MM.1S (cell line): ENCODE results near the gene CLRN2.

Experiments used
- CTCF ChIP-seq: fragments of 300-600 bp; sonication (generic); IDR thresholded peaks from 2 replicates; pipeline ENCODE4 v1.5.1; 2016; ENCODE audit warnings: antibody characterized with exemption, low read length, mixed read lengths
- EZH2 ChIP-seq: fragments of 300-600 bp; sonication (generic); optimal IDR thresholded peaks from 2 replicates; pipeline ENCODE3; 2017; ENCODE audit warnings: low read depth, mild to moderate bottlenecking, antibody characterized with exemption, low read length, mixed read lengths
- EZH2phosphoT487 ChIP-seq: fragments of 300-600 bp; sonication (generic); IDR thresholded peaks from 2 replicates; pipeline ENCODE4 v1.6.1; 2018; ENCODE audit warnings: antibody characterized with exemption, low read length

DNA sequence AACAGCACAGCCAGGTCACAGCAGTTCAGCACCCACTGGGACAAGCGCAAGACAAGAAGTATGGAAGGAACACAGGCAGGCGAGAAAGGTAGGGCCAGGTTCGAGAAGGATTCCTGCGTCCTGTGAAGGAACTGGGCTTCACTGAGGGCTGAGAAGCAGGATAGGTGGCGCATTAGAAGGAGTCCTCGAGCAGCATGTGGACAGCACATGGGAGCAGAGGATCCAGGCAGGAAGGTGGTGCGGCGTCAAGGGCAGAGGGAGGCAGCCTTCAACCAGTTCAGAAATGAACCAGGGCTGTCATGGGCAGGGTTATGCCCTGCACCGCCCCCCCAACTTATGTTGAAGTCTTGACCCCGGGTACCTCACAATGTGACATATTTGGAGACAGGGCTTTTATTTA lies 31.3 kb downstream of the CLRN2 start:
- TF ChIP-seq EZH2 (no peak), CTCF (no peak), EZH2phosphoT487 (no peak)
